ENCODE measurements around the gene PSMC5.

GRCh38 chr17:63816123-63816522 lies 11.1 kb upstream of the PSMC5 start:
- TF ChIP-seq POU6F1 (CRISPR knock-in tag; IDR thresholded peaks at IDR 0.05; ENCODE audit: borderline replicate concordance, low read depth), result no peak
- no peak for TF ChIP-seq ZFP3 (CRISPR knock-in tag; IDR thresholded peaks at IDR 0.05)
- no peak for TF ChIP-seq PPARA (CRISPR knock-in tag; IDR thresholded peaks at IDR 0.05; ENCODE audit: borderline replicate concordance)
- TF ChIP-seq, protein P1, sequence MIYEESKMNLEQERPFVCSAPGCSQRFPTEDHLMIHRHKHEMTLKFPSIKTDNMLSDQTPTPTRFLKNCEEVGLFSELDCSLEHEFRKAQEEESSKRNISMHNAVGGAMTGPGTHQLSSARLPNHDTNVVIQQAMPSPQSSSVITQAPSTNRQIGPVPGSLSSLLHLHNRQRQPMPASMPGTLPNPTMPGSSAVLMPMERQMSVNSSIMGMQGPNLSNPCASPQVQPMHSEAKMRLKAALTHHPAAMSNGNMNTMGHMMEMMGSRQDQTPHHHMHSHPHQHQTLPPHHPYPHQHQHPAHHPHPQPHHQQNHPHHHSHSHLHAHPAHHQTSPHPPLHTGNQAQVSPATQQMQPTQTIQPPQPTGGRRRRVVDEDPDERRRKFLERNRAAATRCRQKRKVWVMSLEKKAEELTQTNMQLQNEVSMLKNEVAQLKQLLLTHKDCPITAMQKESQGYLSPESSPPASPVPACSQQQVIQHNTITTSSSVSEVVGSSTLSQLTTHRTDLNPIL (CRISPR knock-in tag; IDR thresholded peaks at IDR 0.05; ENCODE audit: low read depth), result no peak
- TF ChIP-seq ZC3H10 (CRISPR knock-in tag; IDR thresholded peaks at IDR 0.05), result no peak
- no peak for TF ChIP-seq ARNTL (CRISPR knock-in tag; IDR thresholded peaks at IDR 0.05; ENCODE audit: borderline replicate concordance, low read depth)
- no peak for TF ChIP-seq OSR1 (CRISPR knock-in tag; IDR thresholded peaks at IDR 0.05)
- TF ChIP-seq TCF4 (CRISPR knock-in tag; IDR thresholded peaks at IDR 0.05; ENCODE audit: borderline replicate concordance), result no peak
- TF ChIP-seq ZFP30 (CRISPR knock-in tag; IDR thresholded peaks at IDR 0.05), result no peak
- TF ChIP-seq CSDC2 (CRISPR knock-in tag; IDR thresholded peaks at IDR 0.05), result no peak
